Karpas-422 (cell line): ENCODE measurements around the gene RPL36A. TPM values are rescaled to one million over a fixed set of nuclear protein-coding genes. Genes with fewer than 3 reads are reported as not detected.

Experiments used
- DNase-seq: peaks from one replicate; pipeline ENCODE4 v3.0.0-alpha.2; 2015
- H2AFZ ChIP-seq: fragments of 200-600 bp; sonication (generic); 2 replicates; pipeline ENCODE4 v1.6.1; 2014; ENCODE audit warnings: antibody characterized with exemption, low read length, mixed read lengths
- H3K27ac ChIP-seq: fragments of 200-600 bp; sonication (generic); 2 replicates; pipeline ENCODE4 v1.5.1; 2014; ENCODE audit warnings: mild to moderate bottlenecking, low read length, moderate library complexity
- H3K27me3 ChIP-seq: fragments of 200-600 bp; sonication (generic); 2 replicates; pipeline ENCODE4 v1.6.1; 2014; ENCODE audit warnings: low read length, mixed read lengths
- H3K36me3 ChIP-seq: fragments of 200-600 bp; sonication (generic); 2 replicates; pipeline ENCODE4 v1.6.1; 2014; ENCODE audit warnings: low read length, mixed read lengths; ENCODE audit not compliant: insufficient read depth
- H3K4me1 ChIP-seq: fragments of 200-600 bp; sonication (generic); 2 replicates; pipeline ENCODE4 v1.6.1; 2014; ENCODE audit warnings: mild to moderate bottlenecking, low read length, mixed read lengths
- H3K4me2 ChIP-seq: fragments of 200-600 bp; sonication (generic); 2 replicates; pipeline ENCODE4 v1.6.1; 2014; ENCODE audit warnings: low read length, low read depth, mild to moderate bottlenecking; ENCODE audit not compliant: poor library complexity, severe bottlenecking
- H3K4me3 ChIP-seq: fragments of 200-600 bp; sonication (generic); 2 replicates; pipeline ENCODE4 v1.5.1; 2014; ENCODE audit warnings: mild to moderate bottlenecking, antibody characterized with exemption, low read length, mixed read lengths
- H3K79me2 ChIP-seq: fragments of 200-600 bp; sonication (generic); 2 replicates; pipeline ENCODE4 v1.6.1; 2014; ENCODE audit warnings: mild to moderate bottlenecking, low read length, mixed read lengths
- H3K9ac ChIP-seq: fragments of 200-600 bp; sonication (generic); 2 replicates; pipeline ENCODE4 v1.6.0; 2014; ENCODE audit warnings: low read length
- H3K9me2 ChIP-seq: fragments of 200-600 bp; sonication (generic), shearing (Covaris generic); replicated peaks from 2 replicates; pipeline ENCODE4 v1.6.0; 2014; ENCODE audit warnings: mild to moderate bottlenecking, low read length, moderate library complexity; ENCODE audit not compliant: insufficient read depth
- H3K9me3 ChIP-seq: fragments of 300-700, 200-600 bp; sonication (generic); 2 replicates; pipeline ENCODE4 v1.6.1; 2014; ENCODE audit warnings: low read length, mixed read lengths
- H4K20me1 ChIP-seq: fragments of 200-600 bp; sonication (generic); 2 replicates; pipeline ENCODE4 v1.6.1; 2014; ENCODE audit warnings: mild to moderate bottlenecking, antibody characterized with exemption, low read length, low read depth; ENCODE audit not compliant: insufficient read depth
- total RNA-seq: library from RNA; depleted of rRNA; stranded (reverse); fragments of >200 nt; shearing (Covaris generic); gene quantifications from 2 replicates; pipeline ENCODE4 v1.2.3, GENCODE V29; 2014; ENCODE audit warnings: low replicate concordance

Gene RPL36A
- total RNA-seq, 1 experiment from 2014 or later = 1,280 TPM

DNA sequence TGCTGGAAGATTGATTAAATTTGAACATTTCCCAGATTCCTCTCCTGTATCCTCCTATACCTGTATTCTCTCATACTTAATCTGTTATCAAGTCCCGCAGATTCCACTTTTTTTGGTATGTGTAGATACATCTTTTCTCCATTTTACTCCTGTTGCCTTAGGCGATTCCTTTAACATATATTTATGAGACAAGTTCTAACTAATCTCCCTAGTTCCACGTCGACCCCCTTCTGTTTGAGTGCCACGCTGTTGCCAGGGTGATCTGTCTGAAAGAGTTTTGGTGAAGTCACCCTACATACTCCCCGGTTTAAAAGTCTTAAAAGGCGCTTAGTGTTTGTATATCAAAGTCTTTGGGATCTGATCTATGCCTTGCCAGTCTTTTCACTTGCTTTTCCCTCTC, 19.6 kb downstream of the RPL36A start:
- Histone ChIP-seq H3K4me3 (no peak overlapping the region), H3K27ac (no peak overlapping the region), H3K4me1 (peaks cover 60% of the 10 kb centered on the region), H3K27me3 (no peaks in the 10 kb centered on the region), H4K20me1 (peaks cover 3% of the 10 kb centered on the region; the same call in 1 of the 2 replicates), H3K79me2 (peaks cover 58% of the 10 kb centered on the region), H3K4me2 (peak overlapping the region; percentile 83), H2AFZ (no peak overlapping the region), H3K36me3 (no peaks in the 10 kb centered on the region), H3K9ac (no peak overlapping the region), H3K9me2 (no peaks in the 10 kb centered on the region), H3K9me3 (no peaks in the 10 kb centered on the region)
- no peak for DNase-seq

DNA sequence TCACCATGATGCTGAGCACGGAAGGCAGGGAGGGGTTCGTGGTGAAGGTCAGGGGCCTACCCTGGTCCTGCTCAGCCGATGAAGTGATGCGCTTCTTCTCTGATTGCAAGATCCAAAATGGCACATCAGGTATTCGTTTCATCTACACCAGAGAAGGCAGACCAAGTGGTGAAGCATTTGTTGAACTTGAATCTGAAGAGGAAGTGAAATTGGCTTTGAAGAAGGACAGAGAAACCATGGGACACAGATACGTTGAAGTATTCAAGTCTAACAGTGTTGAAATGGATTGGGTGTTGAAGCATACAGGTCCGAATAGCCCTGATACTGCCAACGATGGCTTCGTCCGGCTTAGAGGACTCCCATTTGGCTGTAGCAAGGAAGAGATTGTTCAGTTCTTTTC, 21.2 kb downstream of the RPL36A start:
- Histone ChIP-seq H3K4me3 (no peak overlapping the region), H3K4me2 (peak overlapping the region; percentile 38), H3K27me3 (no peaks in the 10 kb centered on the region), H3K36me3 (no peaks in the 10 kb centered on the region), H3K79me2 (peaks cover 46% of the 10 kb centered on the region), H3K9me3 (no peaks in the 10 kb centered on the region), H3K4me1 (peaks cover 57% of the 10 kb centered on the region), H3K9ac (no peak overlapping the region), H3K9me2 (no peaks in the 10 kb centered on the region), H4K20me1 (peaks cover 3% of the 10 kb centered on the region; the same call in 1 of the 2 replicates), H2AFZ (no peak overlapping the region), H3K27ac (peak overlapping the region; percentile 24; the same call in 1 of the 2 replicates)
- peak; percentile 47 for DNase-seq

DNA sequence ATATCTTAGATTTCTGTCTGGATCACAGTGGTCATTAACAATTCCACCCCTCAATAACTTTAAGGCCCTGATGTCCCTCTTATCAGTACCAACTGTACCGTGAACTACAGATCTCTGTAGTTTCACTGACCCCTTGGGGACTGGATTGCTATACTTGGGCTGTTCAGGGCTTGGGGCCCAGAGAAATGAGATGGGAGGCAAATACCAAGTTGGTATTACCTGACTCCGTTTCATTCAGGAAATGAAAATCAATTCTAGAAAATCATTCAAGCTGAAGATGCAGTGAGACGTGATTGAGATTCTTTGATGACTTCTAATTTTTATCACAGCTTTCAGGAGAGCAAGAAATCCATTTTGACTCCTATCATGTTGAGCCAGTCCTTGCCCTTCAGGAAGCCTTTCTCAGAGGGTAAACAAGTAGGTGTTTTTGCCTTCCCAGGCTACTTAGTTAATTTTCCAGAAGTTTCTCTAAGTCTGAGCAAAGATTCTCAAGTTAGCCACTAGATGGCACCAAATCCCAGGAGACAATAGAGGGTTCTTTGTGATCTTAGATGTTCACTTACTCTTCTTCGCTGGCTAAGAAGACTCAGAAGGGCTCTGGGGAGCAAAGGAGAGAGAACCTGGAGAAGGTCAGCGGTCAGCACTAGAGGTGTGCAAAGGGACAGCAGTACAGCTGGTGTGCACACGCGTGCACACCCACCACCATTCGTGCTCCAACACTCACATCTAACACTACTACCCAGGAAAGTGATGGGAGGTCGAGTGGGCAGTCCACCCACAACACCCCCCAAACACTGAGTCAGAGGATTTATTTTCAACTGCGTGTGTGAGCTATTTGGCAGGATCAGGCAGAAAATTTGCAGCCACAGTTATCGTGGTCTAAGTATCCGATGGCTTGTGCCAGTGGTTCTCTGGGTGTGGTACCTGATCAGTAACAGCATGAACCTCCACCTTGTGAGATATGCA, 24.7 kb downstream of the RPL36A start:
- Histone ChIP-seq H3K4me1 (peaks cover 58% of the 10 kb centered on the region), H3K27ac (peak overlapping the region; percentile 40), H3K9me3 (no peaks in the 10 kb centered on the region), H4K20me1 (peaks cover 3% of the 10 kb centered on the region; the same call in 1 of the 2 replicates), H3K36me3 (no peaks in the 10 kb centered on the region), H3K9me2 (no peaks in the 10 kb centered on the region), H3K4me3 (no peak overlapping the region), H3K9ac (no peak overlapping the region), H2AFZ (no peak overlapping the region), H3K4me2 (no peak overlapping the region), H3K79me2 (peaks cover 17% of the 10 kb centered on the region), H3K27me3 (no peaks in the 10 kb centered on the region)
- DNase-seq = peak; percentile 89

DNA sequence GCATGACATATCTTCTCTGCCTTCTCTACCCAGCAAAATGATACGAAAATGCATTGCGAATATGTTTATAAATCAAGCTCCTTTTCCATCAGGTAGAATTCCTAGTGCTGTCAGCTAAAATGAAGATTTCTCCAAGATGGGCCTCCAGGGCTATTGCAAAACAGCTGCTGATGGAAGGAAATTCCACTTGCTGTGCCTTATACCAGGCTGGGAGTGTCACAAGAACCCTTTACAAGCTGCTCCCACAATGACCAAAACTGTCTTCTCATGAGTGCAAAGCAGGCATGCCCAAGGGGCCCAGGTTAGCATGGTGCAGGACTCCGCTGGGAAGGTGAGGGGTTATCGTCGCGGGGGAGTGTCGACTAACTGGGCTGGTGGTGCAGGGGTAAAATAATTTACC, 25.9 kb downstream of the RPL36A start:
- H3K79me2 ChIP-seq = peaks cover 8% of the 10 kb centered on the region
- H3K9ac ChIP-seq = no peak overlapping the region
- H4K20me1 ChIP-seq = peaks cover 3% of the 10 kb centered on the region; the same call in 1 of the 2 replicates
- no peaks in the 10 kb centered on the region for H3K9me2 ChIP-seq
- no peaks in the 10 kb centered on the region for H3K27me3 ChIP-seq
- H2AFZ ChIP-seq = no peak overlapping the region
- H3K9me3 ChIP-seq = no peaks in the 10 kb centered on the region
- DNase-seq = no peak
- no peak overlapping the region for H3K4me2 ChIP-seq
- no peak overlapping the region for H3K27ac ChIP-seq
- peaks cover 50% of the 10 kb centered on the region for H3K4me1 ChIP-seq
- H3K4me3 ChIP-seq = no peak overlapping the region
- no peaks in the 10 kb centered on the region for H3K36me3 ChIP-seq

DNA sequence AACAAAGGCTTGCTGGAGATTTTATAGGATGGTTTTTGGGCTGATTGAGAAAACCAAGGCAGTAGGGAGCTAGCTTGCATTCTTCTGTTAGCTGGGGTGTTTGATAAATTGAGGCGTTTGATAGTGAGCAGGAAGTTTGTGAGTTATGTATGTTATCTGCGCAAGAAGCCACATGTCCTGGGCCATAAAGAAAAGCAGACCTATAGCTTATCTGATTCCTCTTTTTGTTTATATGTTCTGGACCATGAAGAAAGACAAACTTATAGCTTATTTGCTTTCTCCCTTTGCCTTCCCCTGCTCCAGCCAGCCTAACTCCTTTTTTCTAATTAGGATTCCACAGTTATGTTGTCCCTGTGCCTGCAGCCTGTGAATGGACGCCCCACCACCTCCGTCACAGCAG, 26.4 kb downstream of the RPL36A start:
- no peak overlapping the region for H3K4me2 ChIP-seq
- H2AFZ ChIP-seq = no peak overlapping the region

DNA sequence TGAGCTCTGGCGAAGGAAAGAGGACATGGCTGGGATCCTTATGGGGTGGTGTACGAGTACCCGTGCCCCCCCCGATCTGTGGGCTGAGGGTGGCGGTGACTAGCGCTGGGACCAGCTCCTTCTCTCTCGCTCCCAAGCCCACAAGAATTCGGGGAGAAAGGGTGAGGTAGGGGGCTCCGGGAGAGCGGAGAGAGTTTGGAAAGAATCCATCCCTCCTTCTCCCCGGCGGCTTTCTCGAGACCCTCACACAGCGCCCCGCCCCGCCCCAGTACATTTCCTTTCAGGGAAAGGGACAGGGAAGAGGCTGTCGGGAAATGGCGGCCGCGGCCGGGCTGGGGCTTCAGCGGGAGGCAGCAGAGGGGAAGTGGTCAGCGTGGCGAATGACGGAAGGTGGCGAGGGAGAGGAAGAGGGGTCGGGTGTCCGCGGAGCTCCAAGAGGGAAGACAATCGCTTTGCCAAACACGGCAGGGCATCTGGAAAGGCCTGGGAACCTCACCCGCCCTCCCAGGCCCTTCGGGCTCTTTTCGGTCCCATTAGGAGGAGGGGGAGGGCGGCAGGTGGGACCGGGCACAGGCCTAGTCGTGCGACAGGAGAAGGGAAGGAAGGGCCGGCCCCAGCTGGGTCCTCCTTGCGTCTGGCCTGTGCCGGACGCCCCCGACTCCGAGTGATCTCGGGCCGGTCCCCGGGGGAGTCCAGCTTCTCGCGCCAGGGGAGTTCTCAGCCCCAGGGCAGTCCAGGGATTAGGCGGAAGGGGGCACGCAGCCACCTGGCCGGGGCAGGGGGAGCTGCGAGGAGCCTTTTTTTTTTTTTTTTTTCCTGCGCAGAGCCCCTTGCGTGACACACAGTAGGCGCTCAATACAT, 27.4 kb downstream of the RPL36A start:
- Histone ChIP-seq H3K36me3 (no peaks in the 10 kb centered on the region), H3K4me3 (peak overlapping the region; percentile 58), H3K27me3 (no peaks in the 10 kb centered on the region), H3K9me2 (no peaks in the 10 kb centered on the region), H3K4me1 (peaks cover 35% of the 10 kb centered on the region), H3K9me3 (no peaks in the 10 kb centered on the region), H3K79me2 (no peaks in the 10 kb centered on the region), H4K20me1 (no peaks in the 10 kb centered on the region), H2AFZ (peak overlapping the region; percentile 74), H3K9ac (peak overlapping the region; percentile 68), H3K4me2 (peak overlapping the region; percentile 48), H3K27ac (0 out of 2 replicates have a peak overlapping the region, but pooled peaks have one; percentile 18)
- DNase-seq = peak; percentile 55

More for the DNA sequence above, 26.4 kb downstream of the RPL36A start:
- Histone ChIP-seq H3K36me3 (no peaks in the 10 kb centered on the region), H3K4me1 (peaks cover 45% of the 10 kb centered on the region), H3K9me2 (no peaks in the 10 kb centered on the region), H3K27ac (no peak overlapping the region), H4K20me1 (peaks cover 3% of the 10 kb centered on the region; the same call in 1 of the 2 replicates), H3K79me2 (peaks cover 3% of the 10 kb centered on the region; the same call in 1 of the 2 replicates), H3K9ac (no peak overlapping the region), H3K4me3 (no peak overlapping the region), H3K27me3 (no peaks in the 10 kb centered on the region), H3K9me3 (no peaks in the 10 kb centered on the region)
- peak; percentile 16 for DNase-seq

DNA sequence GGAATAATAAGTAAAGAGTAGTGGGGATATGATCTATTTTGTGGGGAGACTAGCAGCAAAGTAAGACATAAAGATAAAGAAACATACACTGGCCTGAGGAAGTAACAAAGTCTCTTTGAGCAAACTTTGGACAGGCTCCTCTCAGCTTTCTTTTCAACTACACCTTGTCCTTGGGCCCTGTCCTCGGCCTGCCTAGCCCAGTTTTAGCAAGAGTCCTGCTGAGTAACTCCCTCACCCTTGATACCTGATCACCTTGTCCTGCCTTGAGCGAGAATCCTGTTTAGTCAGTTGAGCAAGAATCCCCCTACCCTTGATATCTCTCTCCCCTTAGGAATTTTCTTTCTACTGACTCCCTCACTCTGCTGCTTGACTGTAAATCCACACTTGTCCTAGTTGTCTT, 28.7 kb downstream of the RPL36A start:
- H3K9me2 ChIP-seq = no peaks in the 10 kb centered on the region
- H3K4me1 ChIP-seq = peaks cover 28% of the 10 kb centered on the region
- H3K36me3 ChIP-seq = no peaks in the 10 kb centered on the region
- no peaks in the 10 kb centered on the region for H3K79me2 ChIP-seq
- no peak overlapping the region for H2AFZ ChIP-seq
- H3K27ac ChIP-seq = no peak overlapping the region
- H3K27me3 ChIP-seq = no peaks in the 10 kb centered on the region
- H4K20me1 ChIP-seq = no peaks in the 10 kb centered on the region
- H3K9ac ChIP-seq = no peak overlapping the region
- DNase-seq = peak; percentile 38
- H3K9me3 ChIP-seq = no peaks in the 10 kb centered on the region
- H3K4me3 ChIP-seq = no peak overlapping the region
- H3K4me2 ChIP-seq = no peak overlapping the region

DNA sequence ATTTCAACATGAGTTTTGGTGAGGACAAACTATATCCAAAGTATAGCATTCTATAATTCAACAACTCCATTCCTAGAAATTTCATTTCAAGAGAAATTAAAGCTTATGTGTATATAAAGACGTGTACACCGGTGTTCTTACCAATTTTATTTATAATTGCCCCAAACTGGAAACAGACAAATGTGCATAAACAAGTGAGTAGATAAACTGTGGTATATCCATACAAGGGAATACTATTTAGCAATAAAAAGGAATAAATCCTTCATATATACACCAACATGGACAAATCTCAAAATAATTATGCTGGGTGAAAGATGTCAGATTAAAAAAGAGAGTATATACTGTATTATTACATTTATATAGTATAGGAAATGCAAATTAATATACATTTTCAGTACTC, 37.1 kb downstream of the RPL36A start:
- no peaks in the 10 kb centered on the region for H3K79me2 ChIP-seq

More for the DNA sequence above, 37.1 kb downstream of the RPL36A start:
- Histone ChIP-seq H4K20me1 (no peaks in the 10 kb centered on the region), H2AFZ (no peak overlapping the region), H3K9me2 (no peaks in the 10 kb centered on the region), H3K27ac (no peak overlapping the region), H3K4me3 (no peak overlapping the region), H3K9me3 (peaks cover 3% of the 10 kb centered on the region; the same call in 1 of the 2 replicates), H3K9ac (no peak overlapping the region), H3K27me3 (no peaks in the 10 kb centered on the region), H3K4me2 (no peak overlapping the region), H3K36me3 (no peaks in the 10 kb centered on the region), H3K4me1 (no peaks in the 10 kb centered on the region)
- no peak for DNase-seq
